Stimulated activated CD4-positive, alpha-beta T cell treated with anti-CD3 and anti-CD28 coated beads, Interleukin-1b, Interleukin-23, amount 100 ng/mL, for 48 hours (primary cell): ENCODE data around the gene GDPD3.

Experiments used
- DNase-seq: peaks from one replicate; pipeline ENCODE4 v3.0.0-alpha.2; 2020

GDPD3 gene

DNA sequence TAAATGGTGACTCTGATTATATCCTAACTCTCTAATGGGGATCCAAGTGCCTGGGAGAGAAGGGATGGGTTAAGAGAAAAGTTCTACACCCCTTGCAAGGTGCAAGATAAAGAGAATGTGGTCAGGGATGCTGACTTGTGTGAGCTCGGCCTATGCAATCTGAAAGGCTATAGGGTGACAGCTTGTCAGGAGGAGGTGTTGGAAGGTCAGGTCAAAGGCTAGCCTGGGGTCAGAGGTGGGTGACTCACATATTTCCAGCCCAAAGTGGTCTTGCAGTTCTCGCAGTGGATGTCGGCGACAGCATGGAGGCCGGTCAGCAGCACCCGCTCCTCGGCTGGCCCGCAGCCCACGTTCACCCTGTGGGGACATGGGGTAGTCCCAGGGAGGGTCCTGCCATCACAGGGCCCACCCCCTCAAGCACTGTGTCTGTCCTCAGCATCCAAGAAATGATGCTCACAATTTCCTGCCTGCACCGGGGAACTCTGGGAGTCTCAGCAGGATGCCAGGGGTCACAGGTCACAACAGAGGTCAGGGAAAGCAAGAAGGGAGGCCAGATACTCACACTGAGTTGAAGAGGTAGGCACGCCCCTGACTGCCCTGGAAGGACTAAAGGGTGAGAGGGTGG is 18.7 kb downstream of the GDPD3 start:
- DNase-seq = no peak

DNA sequence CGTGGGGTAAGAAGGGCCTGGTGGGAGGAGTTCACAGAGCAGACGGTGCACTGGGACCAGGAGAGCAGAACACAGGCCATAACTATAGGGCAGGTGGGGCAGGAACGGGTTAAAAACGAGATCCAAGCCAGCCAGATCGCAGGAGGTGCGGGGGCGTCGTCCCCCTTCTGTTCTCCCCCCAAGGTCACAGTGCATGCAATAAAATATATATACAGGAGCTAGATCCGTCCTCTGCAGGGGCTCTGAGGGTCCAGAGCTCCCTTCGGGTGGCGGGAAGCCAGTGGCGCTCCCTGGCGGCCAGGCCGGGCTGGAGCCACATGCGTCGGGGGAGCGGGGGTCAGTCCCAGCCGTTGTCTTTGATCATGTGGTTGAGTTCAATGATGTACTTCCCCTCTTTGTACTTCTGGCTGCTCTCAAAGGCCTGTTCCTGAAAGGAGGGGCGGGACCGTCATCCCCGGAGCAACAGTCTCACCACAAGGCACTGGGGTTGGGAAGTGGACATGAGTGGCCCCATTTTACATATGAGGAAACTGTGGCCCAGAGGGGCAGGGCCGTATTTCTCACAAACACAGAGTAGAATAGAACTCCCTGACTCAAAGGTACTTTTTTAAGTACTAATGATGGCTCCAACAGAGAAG is 20.8 kb downstream of the GDPD3 start:
- peak; percentile 78 for DNase-seq

- DNase-seq = peak; percentile 94
These were observed 21.6 kb downstream of the GDPD3 start, which contains the start of gene TBX6 for GRCh38 chr16:30091474-30092372. Gene TBX6 (minus strand): TSS chr16:30091924. CDS start chr16:30091193, 731 bp downstream.

- DNase-seq = no peak
These were observed 22.6 kb downstream of the GDPD3 start for GRCh38 chr16:30090610-30091331.

- no peak for DNase-seq
These were observed 24.3 kb downstream of the GDPD3 start for GRCh38 chr16:30088832-30089624.

GRCh38 chr16:30088237-30088831 is 25.0 kb downstream of the GDPD3 start:
- DNase-seq = no peak

DNA sequence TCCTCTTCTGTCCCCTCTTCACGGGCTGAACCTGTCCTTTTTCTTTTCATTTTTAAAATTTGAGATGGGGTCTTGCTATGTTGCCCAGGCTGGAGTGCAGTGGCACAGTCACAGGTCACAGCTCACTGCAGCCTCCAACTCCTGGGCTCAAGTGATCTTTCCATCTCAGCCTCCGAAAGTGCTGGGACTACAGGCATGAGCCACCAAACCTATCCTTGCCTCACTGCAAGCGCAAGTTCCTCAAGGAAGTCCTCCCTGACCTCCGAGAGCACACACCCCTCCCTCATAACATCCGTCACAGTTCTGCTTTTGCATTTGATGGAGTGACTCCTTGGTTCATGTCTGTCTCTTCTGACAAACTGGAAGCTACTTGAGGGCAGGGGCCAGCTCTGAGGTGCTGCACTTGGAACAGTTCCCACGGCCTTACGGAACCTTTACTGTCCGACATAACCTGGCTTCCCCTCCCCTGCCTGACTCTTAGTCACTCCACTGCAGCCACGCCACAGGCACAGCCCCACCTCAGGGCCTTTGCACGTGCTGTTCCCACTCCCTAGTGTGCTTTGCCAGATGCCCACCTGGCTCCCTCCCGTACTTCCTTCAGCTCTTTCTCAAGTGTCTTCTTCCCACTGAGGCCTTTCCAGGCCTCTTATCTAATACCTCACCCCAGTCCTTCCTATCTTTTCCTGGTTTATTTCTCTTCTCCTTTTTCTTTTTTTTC is 26.0 kb downstream of the GDPD3 start:
- no peak for DNase-seq

DNA sequence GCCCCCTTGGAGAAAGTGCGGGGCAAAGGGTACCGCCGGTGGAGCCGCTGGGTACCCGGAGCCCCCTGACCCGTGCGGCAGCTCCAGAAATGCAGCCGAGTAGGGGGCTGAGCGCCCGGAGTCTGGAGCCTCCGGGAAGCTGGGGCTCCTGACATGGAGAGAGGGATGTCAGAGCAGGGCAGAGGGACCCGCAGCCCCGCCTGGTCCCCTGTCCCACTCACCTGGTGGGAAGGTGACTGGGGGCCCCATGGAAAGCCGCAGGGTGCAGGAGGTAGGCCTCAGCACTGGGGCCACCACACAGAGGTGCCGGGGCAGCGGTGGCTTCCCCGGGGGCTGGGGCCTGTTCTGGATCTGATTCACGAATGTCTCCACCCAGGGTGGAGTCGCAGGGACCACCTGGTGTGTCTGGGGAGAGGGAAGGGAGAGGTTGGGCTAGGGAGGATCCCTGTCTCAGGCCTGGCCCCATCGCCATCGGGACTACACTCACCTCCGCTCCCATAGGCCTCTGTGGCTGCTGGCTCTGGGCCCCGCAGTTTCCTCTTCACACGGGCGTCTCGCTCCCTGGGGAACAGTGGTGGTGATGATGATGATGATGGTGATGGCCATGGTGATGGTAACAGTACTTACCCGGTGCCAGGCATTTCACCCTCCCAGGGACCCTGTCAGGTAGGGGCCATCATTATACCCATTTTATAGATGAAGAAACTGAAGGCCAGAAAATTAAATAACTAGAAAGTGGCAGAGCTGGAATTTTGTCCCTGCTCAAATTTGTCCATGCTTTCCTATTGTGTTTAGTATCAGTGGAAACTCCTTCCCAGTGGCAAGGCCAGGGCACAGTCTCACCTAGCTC is 26.8 kb downstream of the GDPD3 start:
- no peak for DNase-seq

- DNase-seq = no peak
These were observed 27.5 kb downstream of the GDPD3 start for GRCh38 chr16:30085820-30086219.

GRCh38 chr16:30085247-30085646 is 28.1 kb downstream of the GDPD3 start:
- no peak for DNase-seq

- no peak for DNase-seq
These were observed 28.5 kb downstream of the GDPD3 start for GRCh38 chr16:30084816-30085159.

DNA sequence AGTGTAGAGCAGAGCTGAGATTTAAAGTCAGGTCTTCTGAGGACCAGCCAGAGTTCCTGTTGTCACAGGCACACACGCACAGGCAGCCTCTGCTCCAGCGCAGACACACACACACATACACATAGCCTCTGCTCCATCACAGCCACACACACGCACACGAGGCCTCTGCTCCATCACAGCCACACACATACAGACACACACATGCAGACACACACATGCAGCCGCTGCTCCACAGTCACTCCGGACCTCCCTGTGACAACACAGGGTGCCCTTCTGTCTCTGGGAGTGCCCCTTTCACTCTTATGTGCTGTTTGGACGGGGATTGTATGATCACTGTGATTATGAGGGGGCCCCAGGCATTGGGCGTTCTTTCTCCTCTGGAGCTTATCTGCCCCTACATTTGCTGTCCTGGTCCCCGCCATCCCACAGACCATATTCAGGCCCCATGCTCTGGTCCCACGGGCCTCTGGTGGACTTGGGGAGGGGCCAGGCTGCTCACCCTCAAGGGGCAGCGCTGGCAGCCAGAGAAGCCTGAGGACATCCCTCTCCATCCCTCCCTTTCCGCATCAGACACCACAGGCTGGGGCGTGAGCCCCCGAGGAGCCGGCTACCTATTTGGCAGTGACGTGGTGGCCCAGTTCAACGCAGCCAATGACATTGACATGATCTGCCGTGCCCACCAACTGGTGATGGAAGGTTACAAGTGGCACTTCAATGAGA is 29.1 kb downstream of the GDPD3 start:
- no peak for DNase-seq

DNA sequence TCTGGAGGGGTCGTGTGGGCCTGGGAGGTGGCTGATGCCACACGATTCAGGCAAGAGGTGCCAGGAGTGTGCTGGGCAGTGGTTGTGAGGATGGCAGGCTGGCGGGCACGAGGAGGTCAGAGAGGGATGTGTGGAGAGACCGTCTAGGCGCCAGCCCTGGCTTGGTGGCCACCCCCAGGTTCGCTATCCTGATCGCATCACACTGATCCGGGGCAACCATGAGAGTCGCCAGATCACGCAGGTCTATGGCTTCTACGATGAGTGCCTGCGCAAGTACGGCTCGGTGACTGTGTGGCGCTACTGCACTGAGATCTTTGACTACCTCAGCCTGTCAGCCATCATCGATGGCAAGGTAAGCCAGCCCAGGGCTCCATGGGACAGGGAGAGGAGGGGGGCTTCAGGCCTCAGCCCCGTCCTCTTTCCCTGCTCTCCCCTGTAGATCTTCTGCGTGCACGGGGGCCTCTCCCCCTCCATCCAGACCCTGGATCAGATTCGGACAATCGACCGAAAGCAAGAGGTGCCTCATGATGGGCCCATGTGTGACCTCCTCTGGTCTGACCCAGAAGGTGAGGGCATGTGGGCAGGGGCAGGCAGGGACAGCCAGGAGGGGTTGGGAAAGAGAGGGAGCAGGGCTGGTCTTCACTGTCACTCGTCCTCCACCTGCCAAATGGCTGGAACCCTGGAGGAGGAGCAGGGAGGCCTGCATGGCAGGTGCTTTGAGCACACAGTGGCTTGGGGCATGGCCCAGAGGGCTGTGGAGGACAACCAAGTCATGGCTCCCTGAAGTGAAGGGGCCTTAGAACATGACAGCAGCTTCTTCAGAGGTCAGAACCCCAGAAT is 29.9 kb downstream of the GDPD3 start:
- DNase-seq = no peak

DNA sequence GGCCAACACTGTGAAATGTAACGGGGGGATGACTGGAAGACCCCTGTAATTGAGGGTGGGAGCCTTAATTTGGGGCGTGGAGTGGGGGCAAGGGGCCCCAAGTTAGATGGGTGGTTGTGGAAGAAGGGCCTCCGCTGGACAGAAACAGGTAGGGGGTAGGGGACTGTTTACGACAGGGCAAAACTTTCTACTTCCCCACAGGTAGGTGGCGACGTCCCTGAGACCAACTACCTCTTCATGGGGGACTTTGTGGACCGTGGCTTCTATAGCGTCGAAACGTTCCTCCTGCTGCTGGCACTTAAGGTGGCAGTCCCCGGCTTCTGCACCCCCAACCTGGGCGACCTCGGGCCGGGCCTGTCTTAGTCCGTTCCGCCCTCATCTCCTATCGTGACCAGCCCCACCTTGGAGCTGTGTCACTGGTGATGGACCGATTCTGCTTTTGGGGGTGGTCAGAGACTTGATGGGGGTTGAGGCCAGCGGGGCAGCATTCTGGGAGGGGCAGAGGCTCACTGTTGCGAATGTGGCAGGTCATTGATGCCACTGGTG is 30.7 kb downstream of the GDPD3 start:
- no peak for DNase-seq

DNA sequence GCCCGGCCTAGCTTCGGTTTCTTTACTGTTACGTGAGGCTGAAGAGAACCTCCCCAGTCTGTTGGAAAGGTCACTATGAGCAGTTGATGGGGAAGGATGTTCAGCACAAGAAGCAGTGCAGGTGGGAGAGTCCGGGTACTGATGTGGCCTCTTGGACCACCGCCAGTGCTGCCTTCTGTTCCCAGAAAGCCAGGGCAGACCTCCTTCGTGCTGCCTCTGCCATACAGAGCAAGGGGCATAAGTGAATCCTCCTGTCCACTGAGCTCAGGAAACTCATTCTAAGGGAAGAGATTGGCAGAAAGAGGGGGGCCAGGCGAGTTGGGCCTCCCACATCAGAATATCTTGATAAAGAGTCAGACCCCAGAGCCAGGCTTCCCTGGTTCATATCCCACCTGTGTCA is 33.9 kb downstream of the GDPD3 start:
- DNase-seq = no peak

DNA sequence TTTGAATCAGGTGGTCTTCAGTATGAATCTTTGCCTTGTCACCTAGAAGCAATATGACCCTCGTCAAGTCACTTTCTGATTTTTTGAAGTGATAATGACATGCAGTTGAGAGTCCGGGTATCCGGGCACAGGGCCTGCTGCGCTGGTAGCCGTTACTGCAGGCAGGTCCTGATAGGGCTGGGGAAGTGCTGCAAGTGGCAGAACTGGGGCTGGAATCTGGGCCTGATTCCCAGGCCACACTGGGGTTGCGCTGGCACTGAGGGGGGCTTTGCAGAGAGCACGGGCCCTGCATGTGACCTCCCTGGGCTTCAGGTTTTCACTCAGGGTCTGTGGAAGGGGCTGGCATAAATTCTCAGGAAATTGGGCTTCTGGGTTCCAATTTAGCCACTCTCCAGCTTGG is 34.6 kb downstream of the GDPD3 start:
- no peak for DNase-seq

GRCh38 chr16:30077656-30078055 is 35.7 kb downstream of the GDPD3 start:
- no peak for DNase-seq

GRCh38 chr16:30076276-30076791 is 37.0 kb downstream of the GDPD3 start:
- no peak for DNase-seq
